ENCODE measurements around the gene SMDT1.
"Not testable (repeated sequence)": the region's sequence is repeated elsewhere in the genome, so short reads cannot be mapped to it uniquely, and the experiment has no call there.

SMDT1 gene

DNA sequence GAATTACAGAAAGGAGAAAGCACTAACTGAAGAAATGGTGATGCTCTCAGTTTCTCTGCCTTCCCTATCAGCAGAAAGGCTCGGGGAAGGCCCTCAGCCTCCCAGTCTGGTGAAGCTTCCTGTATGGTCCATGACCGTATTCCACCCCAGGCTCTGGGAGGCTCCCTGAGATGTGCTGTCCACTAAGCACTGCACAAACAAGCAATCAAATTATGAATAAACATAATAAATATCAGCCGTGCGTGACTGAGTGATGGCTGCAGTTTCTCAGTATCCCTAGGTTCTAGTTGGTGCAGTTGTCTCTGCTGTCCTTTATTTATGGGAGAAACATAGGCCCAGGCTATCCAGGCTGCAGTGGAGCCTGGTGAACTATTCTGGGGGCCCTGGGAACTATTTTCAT is 3.6 kb downstream of the SMDT1 start:
- ChIA-PET POLR2A (no interaction called here), CTCF (no interaction called here)
- no peak for DNase-seq (ENCODE audit: extremely low spot score)
- TF ChIP-seq CTCF (IDR thresholded peaks at IDR 0.05; ENCODE audit: control extremely low read depth, extremely low read depth, low read depth, missing control alignments): no peak

DNA sequence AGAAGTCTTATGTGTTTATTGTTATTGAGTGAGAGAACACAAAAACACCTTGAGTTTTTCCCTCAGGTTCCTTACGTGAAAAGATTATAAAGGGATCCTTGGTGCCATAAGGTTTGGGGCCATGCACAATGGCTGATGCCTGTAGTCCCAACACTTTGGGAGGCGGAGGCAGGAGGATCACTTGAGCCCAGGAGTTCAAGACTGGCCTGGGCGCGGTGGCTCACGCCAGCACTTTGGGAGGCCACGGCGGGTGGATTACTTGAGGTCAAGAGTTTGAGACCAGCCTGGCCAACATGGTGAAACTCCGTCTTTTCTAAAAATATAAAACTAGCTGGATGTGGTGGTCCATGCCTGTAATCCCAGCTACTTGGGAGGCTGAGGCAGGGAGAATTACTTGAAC is 5.4 kb downstream of the SMDT1 start:
- ChIA-PET CTCF (no interaction called here), POLR2A (no interaction called here)

DNA sequence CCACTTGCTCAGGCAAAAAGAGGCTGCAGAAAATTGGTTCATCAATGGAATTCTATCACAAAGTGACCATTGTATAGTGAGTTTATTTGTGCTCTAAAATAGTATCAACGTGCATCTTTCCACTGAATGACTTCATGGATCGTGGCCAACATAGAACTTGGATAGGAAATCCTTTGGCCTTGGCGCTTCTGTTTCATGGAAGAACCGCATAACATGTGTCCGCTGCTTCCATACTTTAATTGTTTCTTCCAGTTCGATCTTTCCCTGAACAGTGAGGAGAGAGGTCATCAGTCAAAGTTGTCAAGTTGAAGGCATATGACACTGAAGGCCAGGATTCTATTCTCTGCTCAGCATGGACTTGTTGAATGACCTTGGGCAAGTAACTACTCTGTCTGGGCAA is 6.6 kb downstream of the SMDT1 start:
- ChIA-PET CTCF (no interaction called here), POLR2A (no interaction called here)
- no peak for TF ChIP-seq CTCF (IDR thresholded peaks at IDR 0.05; ENCODE audit: control extremely low read depth, extremely low read depth, low read depth, missing control alignments)
- DNase-seq (ENCODE audit: extremely low spot score): no peak

More for the DNA sequence above, 5.4 kb downstream of the SMDT1 start:
- TF ChIP-seq CTCF (IDR thresholded peaks at IDR 0.05; ENCODE audit: control extremely low read depth, extremely low read depth, low read depth, missing control alignments): no peak
- DNase-seq (ENCODE audit: extremely low spot score): no peak

GRCh38 chr22:42090596-42091454 is 11.3 kb downstream of the SMDT1 start, which contains the start of gene NDUFA6:
Gene NDUFA6, minus strand, starts transcription at chr22:42090772. Its CDS starts 28 bp downstream, at chr22:42090744.
- peak; percentile 99 for DNase-seq (ENCODE audit: extremely low spot score)
- POLR2A ChIA-PET: interaction anchor here (0.6 to 1.8 kb wide), 3 partner anchors 11 to 150 kb away, joined by 3 to 7 read pairs (median 3); partner anchors contain the start of genes CENPM and SMDT1
- peak; percentile 87 for TF ChIP-seq CTCF (IDR thresholded peaks at IDR 0.05; ENCODE audit: control extremely low read depth, extremely low read depth, low read depth, missing control alignments)
- CTCF ChIA-PET: interaction anchor here (0.8 to 4.3 kb wide), 50 partner anchors 9 to 383 kb away, joined by 3 to 26 read pairs (median 4); partner anchors contain the start of genes CENPM and SMDT1

DNA sequence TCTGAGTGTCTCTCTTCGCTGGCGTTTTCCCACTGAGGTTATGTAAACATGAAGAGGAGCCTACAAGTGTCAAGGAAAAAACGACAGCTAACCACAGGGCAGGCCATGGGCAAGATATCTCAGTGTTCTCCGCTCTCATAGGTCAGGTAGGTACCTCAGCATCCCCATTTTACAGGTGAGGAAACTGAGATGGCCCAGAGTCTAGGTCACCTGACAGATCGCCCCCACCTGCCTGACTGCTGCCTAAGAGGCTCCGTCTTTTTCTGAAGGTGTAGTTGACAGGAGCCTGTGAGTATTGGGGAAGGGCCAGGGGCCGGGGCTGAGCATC is 11.9 kb downstream of the SMDT1 start:
- DNase-seq (ENCODE audit: extremely low spot score): peak; percentile 15
- ChIA-PET CTCF (interaction anchor here (0.8 to 4.3 kb wide), 45 partner anchors 9 to 382 kb away, joined by 3 to 26 read pairs (median 5); partner anchors contain the start of gene CENPM), POLR2A (interaction anchor here (1.8 kb wide), 1 partner anchor 11 kb away, joined by 7 read pairs; the partner anchor contains the start of gene SMDT1)
- no peak for TF ChIP-seq CTCF (IDR thresholded peaks at IDR 0.05; ENCODE audit: control extremely low read depth, extremely low read depth, low read depth, missing control alignments)

DNA sequence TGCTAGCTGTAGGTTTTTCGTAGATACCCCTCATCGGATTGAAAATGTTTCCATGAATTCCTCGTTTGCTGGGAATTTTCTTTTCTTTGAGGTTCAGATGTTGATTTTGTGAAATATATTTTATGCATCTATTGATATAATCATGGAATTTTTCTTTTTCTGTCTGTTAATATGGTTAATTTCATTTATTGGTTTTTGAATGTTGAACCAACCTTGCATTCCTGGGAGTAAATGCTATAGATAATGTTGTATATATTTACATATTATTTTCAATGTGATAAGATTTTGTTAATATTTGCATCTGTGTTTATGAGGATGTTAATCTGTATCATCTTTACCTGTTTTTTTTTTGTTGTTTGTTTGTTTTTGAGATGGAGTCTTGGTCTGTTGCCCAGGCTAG is 21.7 kb downstream of the SMDT1 start:
- POLR2A ChIA-PET: no interaction called here
- CTCF ChIA-PET: interaction anchor here (1.1 to 3.0 kb wide), 2 partner anchors 11 kb away, joined by 3 to 13 read pairs; partner anchors contain the start of gene NDUFA6
- DNase-seq (ENCODE audit: extremely low spot score): no peak
- TF ChIP-seq CTCF (IDR thresholded peaks at IDR 0.05; ENCODE audit: control extremely low read depth, extremely low read depth, low read depth, missing control alignments): no peak

DNA sequence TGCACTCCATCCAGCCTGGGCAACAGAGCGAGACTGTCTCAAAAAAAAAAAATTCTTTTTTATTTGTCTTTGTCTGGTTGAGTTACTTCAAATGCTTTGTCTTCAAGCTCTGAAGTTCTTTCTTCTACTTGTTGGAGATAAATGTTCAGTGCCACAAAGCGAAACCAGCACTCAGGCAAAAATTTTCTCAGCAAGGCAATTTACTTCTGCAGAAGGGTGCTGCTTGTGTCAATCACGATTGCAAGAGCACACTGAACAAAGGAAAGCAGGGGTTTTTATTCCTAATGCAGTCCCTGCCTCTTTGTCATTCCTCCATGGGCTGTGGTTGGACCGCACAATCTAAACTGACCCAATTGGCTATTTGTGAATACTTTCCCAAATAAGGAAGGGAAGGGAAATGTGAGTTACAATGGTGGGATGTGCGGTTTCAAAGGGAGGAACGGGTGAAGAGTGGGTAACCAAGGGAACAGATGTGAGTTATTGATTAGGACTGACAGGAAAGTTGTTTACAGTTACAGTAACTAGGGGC is 24.9 kb downstream of the SMDT1 start:
- DNase-seq (ENCODE audit: extremely low spot score); POLR2A ChIA-PET: not testable (repeated sequence)
- CTCF ChIA-PET: interaction anchor here (1.7 kb wide), 1 partner anchor 14 kb away, joined by 7 read pairs; the partner anchor contains the start of gene NDUFA6

Measured in GM10248 (cell line).